ENCODE results near the gene KIAA1549. TPM values are rescaled to one million over a fixed set of nuclear protein-coding genes. Genes with fewer than 3 reads are reported as not detected.

KIAA1549 gene
- total and polyA plus RNA-seq, 10 of the 15 experiments (the other 5 are each of a cell fraction or from before 2014, with no cell fraction given): 0.02 to 0.82 (median 0.22) TPM

DNA sequence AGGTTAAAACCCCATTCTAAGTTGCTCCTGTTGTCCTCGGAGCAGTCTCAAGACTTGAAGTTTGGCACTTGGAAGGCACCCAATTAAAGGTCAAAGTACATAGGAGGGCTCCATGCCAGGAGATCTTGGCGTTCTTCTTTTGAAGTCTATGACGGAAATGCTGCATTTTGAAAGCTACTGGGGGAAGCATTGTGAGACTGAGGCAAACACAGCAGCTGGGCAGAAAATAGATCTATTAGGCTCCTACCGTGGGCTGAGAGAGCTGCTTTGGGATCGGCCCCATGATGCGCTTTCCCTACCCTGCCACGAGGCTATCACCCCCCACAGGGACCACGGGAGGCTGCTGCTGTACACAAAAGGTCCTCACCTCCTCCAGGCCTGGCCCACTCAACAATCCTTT lies 20.0 kb downstream of the KIAA1549 start (continued):
- TF ChIP-seq, protein P1, sequence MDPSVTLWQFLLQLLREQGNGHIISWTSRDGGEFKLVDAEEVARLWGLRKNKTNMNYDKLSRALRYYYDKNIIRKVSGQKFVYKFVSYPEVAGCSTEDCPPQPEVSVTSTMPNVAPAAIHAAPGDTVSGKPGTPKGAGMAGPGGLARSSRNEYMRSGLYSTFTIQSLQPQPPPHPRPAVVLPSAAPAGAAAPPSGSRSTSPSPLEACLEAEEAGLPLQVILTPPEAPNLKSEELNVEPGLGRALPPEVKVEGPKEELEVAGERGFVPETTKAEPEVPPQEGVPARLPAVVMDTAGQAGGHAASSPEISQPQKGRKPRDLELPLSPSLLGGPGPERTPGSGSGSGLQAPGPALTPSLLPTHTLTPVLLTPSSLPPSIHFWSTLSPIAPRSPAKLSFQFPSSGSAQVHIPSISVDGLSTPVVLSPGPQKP (IDR thresholded peaks at IDR 0.05; ENCODE audit: low read depth, low read length): no peak
- no peak for TF ChIP-seq NBN (IDR thresholded peaks at IDR 0.05)
- TF ChIP-seq, protein P2, sequence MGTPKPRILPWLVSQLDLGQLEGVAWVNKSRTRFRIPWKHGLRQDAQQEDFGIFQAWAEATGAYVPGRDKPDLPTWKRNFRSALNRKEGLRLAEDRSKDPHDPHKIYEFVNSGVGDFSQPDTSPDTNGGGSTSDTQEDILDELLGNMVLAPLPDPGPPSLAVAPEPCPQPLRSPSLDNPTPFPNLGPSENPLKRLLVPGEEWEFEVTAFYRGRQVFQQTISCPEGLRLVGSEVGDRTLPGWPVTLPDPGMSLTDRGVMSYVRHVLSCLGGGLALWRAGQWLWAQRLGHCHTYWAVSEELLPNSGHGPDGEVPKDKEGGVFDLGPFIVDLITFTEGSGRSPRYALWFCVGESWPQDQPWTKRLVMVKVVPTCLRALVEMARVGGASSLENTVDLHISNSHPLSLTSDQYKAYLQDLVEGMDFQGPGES (IDR thresholded peaks at IDR 0.05): no peak

DNA sequence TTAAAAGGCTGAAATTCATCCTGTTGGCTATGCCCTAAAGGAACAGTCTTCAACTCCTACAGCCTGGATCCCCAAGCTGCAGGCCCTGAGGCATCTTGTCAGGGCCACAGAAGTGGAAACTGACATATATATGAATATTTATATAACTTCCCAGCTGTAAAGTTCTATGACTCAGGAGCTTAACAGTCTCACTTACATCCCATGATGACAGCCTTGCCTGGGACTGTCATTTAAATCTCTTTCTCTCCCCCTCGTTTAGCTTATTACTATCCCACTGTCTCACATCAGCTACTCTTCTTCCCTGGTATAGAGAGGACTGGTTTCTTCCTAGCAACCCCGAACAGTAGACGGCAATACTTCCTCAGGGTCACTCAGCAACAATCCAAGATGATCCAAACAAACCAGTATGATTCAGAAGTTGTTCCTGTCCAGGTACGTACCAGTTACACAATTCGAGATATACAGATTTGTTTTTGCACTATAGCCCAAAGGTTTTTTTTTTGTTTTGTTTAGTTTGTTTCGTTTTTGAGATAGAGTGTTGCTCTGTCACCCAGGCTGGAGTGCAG lies 22.7 kb downstream of the KIAA1549 start:
- no peak for DNase-seq (ENCODE audit: low read depth, low spot score)
- ChIA-PET POLR2A (no interaction called here), SMC1A (ENCODE audit: uncharacterized antibody, unreplicated experiment) (no interaction called here), CTCF (no interaction called here), RAD21 (ENCODE audit: unreplicated experiment) (no interaction called here)
- Histone ChIP-seq H3K4me1 (ENCODE audit: control insufficient read depth, insufficient read depth, low read length) (no peaks in the 10 kb centered on the region), H3K9ac (ENCODE audit: control insufficient read depth, insufficient read depth, low read length) (no peak overlapping the region), H3K27ac (ENCODE audit: control insufficient read depth, insufficient read depth) (no peak overlapping the region), H3K79me2 (ENCODE audit: control insufficient read depth, insufficient read depth, low read length) (no peaks in the 10 kb centered on the region), H3K36me3 (ENCODE audit: control insufficient read depth in 2 of 2, insufficient read depth in 2 of 2, low read length in 1 of 2) (no peaks in the 10 kb centered on the region), H2AFZ (ENCODE audit: control insufficient read depth, low read depth, low read length) (no peak overlapping the region), H3K4me3 (no peak overlapping the region), H3K27me3 (replicated peaks in 1 of 2; ENCODE audit: control insufficient read depth in 2 of 2, insufficient read depth in 2 of 2, low read length in 1 of 2) (no peaks in the 10 kb centered on the region; a peak in 1 of 4 replicates), H3K4me2 (ENCODE audit: control insufficient read depth, insufficient read depth) (no peak overlapping the region), H4K20me1 (ENCODE audit: control insufficient read depth, insufficient read depth) (no peaks in the 10 kb centered on the region), H3K9me3 (replicated peaks; ENCODE audit: control insufficient read depth, insufficient read depth, low read length) (peaks cover 1% of the 10 kb centered on the region; the same call in 1 of the 3 replicates)
- intact Hi-C loops (cut with micrococcal nuclease; ENCODE audit: unreplicated experiment): no loop called here
- no peak for FAIRE-seq
- no TSS peak for BruUV-seq (replicated peaks)
- in situ Hi-C loops (cut with MboI): no loop called here
- ATAC-seq: no peak
- WGBS (ENCODE audit: insufficient coverage, insufficient replicate concordance, low lambda C conversion rate, missing lambda C conversion rate): 46% methylated on average over 6 of the region's 6 CpGs
- TF ChIP-seq NR2C2 (IDR thresholded peaks at IDR 0.05; ENCODE audit: borderline replicate concordance, control insufficient read depth, insufficient read length, low read depth) (no peak), USF2 (IDR thresholded peaks at IDR 0.05; ENCODE audit: borderline replicate concordance, low read depth, low read length) (no peak), CREM (IDR thresholded peaks at IDR 0.05; ENCODE audit: low read depth) (no peak), ZZZ3 (IDR thresholded peaks at IDR 0.05; ENCODE audit: control insufficient read depth, insufficient read length, low read depth) (no peak), BHLHE40 (IDR thresholded peaks at IDR 0.05; ENCODE audit: borderline replicate concordance in 1 of 2, low read depth in 2 of 2, low read length in 1 of 2) (no peak), RAD51 (IDR thresholded peaks at IDR 0.05) (no peak), ASH2L (IDR thresholded peaks at IDR 0.05; ENCODE audit: borderline replicate concordance, low read depth) (no peak), SUZ12 (IDR thresholded peaks at IDR 0.05; ENCODE audit: unreplicated experiment) (no peak), EZH2 (IDR thresholded peaks at IDR 0.05; ENCODE audit: borderline replicate concordance, control insufficient read depth, low read depth, low read length) (no peak), HDAC6 (IDR thresholded peaks at IDR 0.05; ENCODE audit: unreplicated experiment) (no peak), TAF1 (IDR thresholded peaks at IDR 0.05; ENCODE audit: borderline replicate concordance, low read depth, low read length) (no peak), WRNIP1 (IDR thresholded peaks at IDR 0.05; ENCODE audit: borderline replicate concordance, low read depth, low read length) (no peak), PKNOX1 (IDR thresholded peaks at IDR 0.05) (no peak), KDM1A (IDR thresholded peaks at IDR 0.05; ENCODE audit: borderline replicate concordance) (no peak)
